Measurements from ENCODE around the gene DCHS2.

Gene DCHS2

GRCh38 chr4:154485127-154485773, 6.3 kb downstream of the DCHS2 start:
- H3K9me3 ChIP-seq (ENCODE audit: control insufficient read depth, low read length), result no peaks in the 10 kb centered on the region
- H3K4me2 ChIP-seq (ENCODE audit: low read length, poor library complexity, severe bottlenecking), result no peak overlapping the region
- no peak overlapping the region for H3K14ac ChIP-seq (ENCODE audit: low read length in 2 of 2)
- no peak overlapping the region for H4K91ac ChIP-seq (ENCODE audit: low read length)
- H3K27ac ChIP-seq (ENCODE audit: low read length, poor library complexity, severe bottlenecking), result no peak overlapping the region
- H3K27me3 ChIP-seq (ENCODE audit: control insufficient read depth in 1 of 2, insufficient read depth in 1 of 2, low read length in 2 of 2), result peaks cover 39 to 70% of the 10 kb centered on the region in 2 experiments
- no peak overlapping the region for H2AK5ac ChIP-seq (ENCODE audit: low read length, severe bottlenecking)
- no peak overlapping the region for H2BK12ac ChIP-seq (ENCODE audit: low read length in 2 of 2)
- peaks cover 3% of the 10 kb centered on the region for H3K4me1 ChIP-seq (ENCODE audit: control insufficient read depth, insufficient read depth, low read depth, low read length)
- no peak overlapping the region for H2AFZ ChIP-seq (ENCODE audit: low read depth, low read length)
- no peaks in the 10 kb centered on the region for H3K36me3 ChIP-seq (ENCODE audit: control insufficient read depth in 1 of 2, insufficient read depth in 2 of 2, low read depth in 1 of 2, low read length in 2 of 2)
- H2BK15ac ChIP-seq (ENCODE audit: low read depth, poor library complexity, severe bottlenecking), result no peak overlapping the region
- no peak overlapping the region for H2BK120ac ChIP-seq (ENCODE audit: low read depth, low read length)
- H4K8ac ChIP-seq (ENCODE audit: low read length), result no peak overlapping the region
- no peak overlapping the region for H3K4me3 ChIP-seq (ENCODE audit: insufficient read depth in 1 of 2, low read depth in 1 of 2, low read length in 2 of 2)
- H3K23ac ChIP-seq (ENCODE audit: low read length in 2 of 2), result no peak overlapping the region
- H3K79me1 ChIP-seq (replicated peaks; ENCODE audit: low read length, poor library complexity, severe bottlenecking), result no peaks in the 10 kb centered on the region
- no peak overlapping the region for H3K18ac ChIP-seq (ENCODE audit: low read depth in 1 of 2, low read length in 2 of 2)
- H3K4ac ChIP-seq (ENCODE audit: low read depth in 1 of 2, low read length in 2 of 2), result no peak overlapping the region
- 52% methylated on average over 4 of the region's 4 CpGs for WGBS
- no peak for DNase-seq
- H2BK5ac ChIP-seq (ENCODE audit: low read depth, low read length, poor library complexity, severe bottlenecking), result no peak overlapping the region
- no peak overlapping the region for H3K9ac ChIP-seq (ENCODE audit: low read length)

GRCh38 chr4:154478547-154478946, 13.1 kb downstream of the DCHS2 start:
- 92% methylated on average over 2 of the region's 4 CpGs for WGBS
- H3K4me1 ChIP-seq (ENCODE audit: control insufficient read depth, insufficient read depth, low read depth, low read length), result no peaks in the 10 kb centered on the region
- no peak overlapping the region for H2BK12ac ChIP-seq (ENCODE audit: low read length in 2 of 2)
- H3K4me3 ChIP-seq (ENCODE audit: insufficient read depth in 1 of 2, low read depth in 1 of 2, low read length in 2 of 2), result no peak overlapping the region
- no peak overlapping the region for H3K18ac ChIP-seq (ENCODE audit: low read depth in 1 of 2, low read length in 2 of 2)
- no peak overlapping the region for H2AFZ ChIP-seq (ENCODE audit: low read depth, low read length)
- H3K4ac ChIP-seq (ENCODE audit: low read depth in 1 of 2, low read length in 2 of 2), result no peak overlapping the region
- no peak for DNase-seq
- H2BK15ac ChIP-seq (ENCODE audit: low read depth, poor library complexity, severe bottlenecking), result no peak overlapping the region
- no peak overlapping the region for H3K27ac ChIP-seq (ENCODE audit: low read length, poor library complexity, severe bottlenecking)
- no peak overlapping the region for H4K8ac ChIP-seq (ENCODE audit: low read length)
- H2AK5ac ChIP-seq (ENCODE audit: low read length, severe bottlenecking), result no peak overlapping the region
- no peak overlapping the region for H3K14ac ChIP-seq (ENCODE audit: low read length in 2 of 2)
- no peak overlapping the region for H4K91ac ChIP-seq (ENCODE audit: low read length)
- peaks cover 9 to 10% of the 10 kb centered on the region in 2 experiments for H3K27me3 ChIP-seq (ENCODE audit: control insufficient read depth in 1 of 2, insufficient read depth in 1 of 2, low read length in 2 of 2)
- no peak overlapping the region for H2BK120ac ChIP-seq (ENCODE audit: low read depth, low read length)
- H3K79me1 ChIP-seq (replicated peaks; ENCODE audit: low read length, poor library complexity, severe bottlenecking), result no peaks in the 10 kb centered on the region
- no peak overlapping the region for H2BK5ac ChIP-seq (ENCODE audit: low read depth, low read length, poor library complexity, severe bottlenecking)
- no peak overlapping the region for H3K23ac ChIP-seq (ENCODE audit: low read length in 2 of 2)
- H3K9ac ChIP-seq (ENCODE audit: low read length), result no peak overlapping the region
- no peak overlapping the region for H3K4me2 ChIP-seq (ENCODE audit: low read length, poor library complexity, severe bottlenecking)
- H3K36me3 ChIP-seq (ENCODE audit: control insufficient read depth in 1 of 2, insufficient read depth in 2 of 2, low read depth in 1 of 2, low read length in 2 of 2), result no peaks in the 10 kb centered on the region
- H3K9me3 ChIP-seq (ENCODE audit: control insufficient read depth, low read length), result no peaks in the 10 kb centered on the region

- WGBS, result no CpG with 5 or more reads among the region's 2 CpGs
- H3K4me3 ChIP-seq (ENCODE audit: insufficient read depth in 1 of 2, low read depth in 1 of 2, low read length in 2 of 2), result no peak overlapping the region
- H3K18ac ChIP-seq (ENCODE audit: low read depth in 1 of 2, low read length in 2 of 2), result no peak overlapping the region
These were observed 13.5 kb downstream of the DCHS2 start for GRCh38 chr4:154478128-154478527.

GRCh38 chr4:154476232-154476631, 15.4 kb downstream of the DCHS2 start:
- Histone ChIP-seq H3K27me3 (ENCODE audit: control insufficient read depth in 1 of 2, insufficient read depth in 1 of 2, low read length in 2 of 2) (peaks cover 5 to 7% of the 10 kb centered on the region in 2 experiments), H3K27ac (ENCODE audit: low read length, poor library complexity, severe bottlenecking) (no peak overlapping the region), H2AFZ (ENCODE audit: low read depth, low read length) (no peak overlapping the region), H2BK12ac (ENCODE audit: low read length in 2 of 2) (no peak overlapping the region), H3K23ac (ENCODE audit: low read length in 2 of 2) (no peak overlapping the region), H3K79me1 (replicated peaks; ENCODE audit: low read length, poor library complexity, severe bottlenecking) (no peaks in the 10 kb centered on the region), H3K36me3 (ENCODE audit: control insufficient read depth in 1 of 2, insufficient read depth in 2 of 2, low read depth in 1 of 2, low read length in 2 of 2) (no peaks in the 10 kb centered on the region), H2BK15ac (ENCODE audit: low read depth, poor library complexity, severe bottlenecking) (no peak overlapping the region), H4K8ac (ENCODE audit: low read length) (no peak overlapping the region), H3K4ac (ENCODE audit: low read depth in 1 of 2, low read length in 2 of 2) (no peak overlapping the region), H3K4me1 (ENCODE audit: control insufficient read depth, insufficient read depth, low read depth, low read length) (no peaks in the 10 kb centered on the region), H3K9ac (ENCODE audit: low read length) (no peak overlapping the region), H2AK5ac (ENCODE audit: low read length, severe bottlenecking) (no peak overlapping the region), H3K9me3 (ENCODE audit: control insufficient read depth, low read length) (no peaks in the 10 kb centered on the region), H2BK5ac (ENCODE audit: low read depth, low read length, poor library complexity, severe bottlenecking) (no peak overlapping the region), H4K91ac (ENCODE audit: low read length) (no peak overlapping the region), H3K14ac (ENCODE audit: low read length in 2 of 2) (no peak overlapping the region), H2BK120ac (ENCODE audit: low read depth, low read length) (no peak overlapping the region), H3K4me2 (ENCODE audit: low read length, poor library complexity, severe bottlenecking) (no peak overlapping the region), H3K18ac (ENCODE audit: low read depth in 1 of 2, low read length in 2 of 2) (no peak overlapping the region), H3K4me3 (ENCODE audit: insufficient read depth in 1 of 2, low read depth in 1 of 2, low read length in 2 of 2) (no peak overlapping the region)
- 60% methylated on average over 1 of the region's 1 CpG for WGBS
- DNase-seq, result no peak

More at GRCh38 chr4:154478128-154478527, 13.5 kb downstream of the DCHS2 start:
- Histone ChIP-seq H3K4me1 (ENCODE audit: control insufficient read depth, insufficient read depth, low read depth, low read length) (no peaks in the 10 kb centered on the region), H4K8ac (ENCODE audit: low read length) (no peak overlapping the region), H3K4ac (ENCODE audit: low read depth in 1 of 2, low read length in 2 of 2) (no peak overlapping the region), H2BK12ac (ENCODE audit: low read length in 2 of 2) (no peak overlapping the region), H3K9me3 (ENCODE audit: control insufficient read depth, low read length) (no peaks in the 10 kb centered on the region), H3K4me2 (ENCODE audit: low read length, poor library complexity, severe bottlenecking) (no peak overlapping the region), H2BK120ac (ENCODE audit: low read depth, low read length) (no peak overlapping the region), H3K23ac (ENCODE audit: low read length in 2 of 2) (no peak overlapping the region), H2BK5ac (ENCODE audit: low read depth, low read length, poor library complexity, severe bottlenecking) (no peak overlapping the region), H3K27ac (ENCODE audit: low read length, poor library complexity, severe bottlenecking) (no peak overlapping the region), H3K79me1 (replicated peaks; ENCODE audit: low read length, poor library complexity, severe bottlenecking) (no peaks in the 10 kb centered on the region), H3K36me3 (ENCODE audit: control insufficient read depth in 1 of 2, insufficient read depth in 2 of 2, low read depth in 1 of 2, low read length in 2 of 2) (no peaks in the 10 kb centered on the region), H4K91ac (ENCODE audit: low read length) (no peak overlapping the region), H2AK5ac (ENCODE audit: low read length, severe bottlenecking) (no peak overlapping the region), H2AFZ (ENCODE audit: low read depth, low read length) (no peak overlapping the region), H3K14ac (ENCODE audit: low read length in 2 of 2) (no peak overlapping the region), H3K27me3 (ENCODE audit: control insufficient read depth in 1 of 2, insufficient read depth in 1 of 2, low read length in 2 of 2) (peaks cover 5% of the 10 kb centered on the region in 2 experiments), H3K9ac (ENCODE audit: low read length) (no peak overlapping the region), H2BK15ac (ENCODE audit: low read depth, poor library complexity, severe bottlenecking) (no peak overlapping the region)
- DNase-seq, result no peak

Measured in mesenchymal stem cell (in vitro differentiated cells and primary cell).